Transverse colon (tissue), 4 donors: ENCODE measurements around the gene EPB41L1.

Source experiments
- CTCF ChIP-seq, 5 experiments: fragments of 200-600 bp in 3 of 5; fragments of 450-650 bp in 2 of 5; sonication (generic) in 3 of 5; IDR thresholded peaks; 1 replicate in 2 of 5; 2 replicates in 3 of 5; pipeline ENCODE4 v1.5.1; 2016 to 2017; ENCODE audit warnings: antibody characterized with exemption in 5 of 5, inconsistent platforms in 3 of 5, mild to moderate bottlenecking in 2 of 5, moderate library complexity in 1 of 5
- EP300 ChIP-seq: sonication (generic); formaldehyde crosslinking; IDR thresholded peaks from one replicate; pipeline ENCODE4 v1.6.1; 2017; ENCODE audit warnings: antibody characterized with exemption, low read depth
- POLR2A ChIP-seq: fragments of 450-650 bp; IDR thresholded peaks from one replicate; pipeline ENCODE4 v1.6.1; 2016; ENCODE audit warnings: antibody characterized with exemption, mild to moderate bottlenecking, moderate library complexity
- POLR2AphosphoS5 ChIP-seq, 3 donors: sonication (generic); formaldehyde crosslinking; IDR thresholded peaks; one replicate each; pipeline ENCODE4 v1.6.1; 2016; ENCODE audit warnings: antibody characterized with exemption in 3 of 3

- TF ChIP-seq CTCF (IDR thresholded peaks at IDR 0.05) (no peak), POLR2A (no peak), EP300 (no peak), POLR2AphosphoS5 (IDR thresholded peaks at IDR 0.05) (no peak)
These were observed 19.0 kb downstream of the EPB41L1 start for GRCh38 chr20:36173451-36173933.
